Measurements from ENCODE around the gene KMT2D. TPM values are rescaled to one million over a fixed set of nuclear protein-coding genes. Genes with fewer than 3 reads are reported as not detected.

The KMT2D gene
- total RNA-seq, 1 donor from 2014 or later: 136 TPM

GRCh38 chr12:49032679-49033447, 27.7 kb downstream of the KMT2D start:
- Mint-ChIP-seq H3K36me3 (ENCODE audit: low read depth) (peaks cover 80% of the 10 kb centered on the region), H3K27me3 (no peaks in the 10 kb centered on the region), H3K9me3 (no peaks in the 10 kb centered on the region), H3K4me1 (no peaks in the 10 kb centered on the region), H3K27ac (no peak overlapping the region), H3K4me3 (no peak overlapping the region)
- intact Hi-C loops (cut with micrococcal nuclease): no loop called here
- TF ChIP-seq CTCF (IDR thresholded peaks at IDR 0.05): no peak
- POLR2A ChIA-PET: no interaction called here
- CTCF ChIA-PET: no interaction called here
- ATAC-seq (ENCODE audit: low read depth) (no peak), DNase-seq (no peak)

GRCh38 chr12:49032276-49032675, 28.3 kb downstream of the KMT2D start:
- no peaks in the 10 kb centered on the region for H3K9me3 Mint-ChIP-seq
- DNase-seq: no peak

GRCh38 chr12:49031573-49032161, 28.9 kb downstream of the KMT2D start:
- peaks cover 81% of the 10 kb centered on the region for H3K36me3 Mint-ChIP-seq (ENCODE audit: low read depth)
- ChIA-PET POLR2A (no interaction called here), CTCF (interaction anchor here (0.6 kb wide), 1 partner anchor 289 kb away, joined by 3 read pairs; no protein-coding TSS in a partner anchor)
- DNase-seq: no peak
- H3K27me3 Mint-ChIP-seq: no peaks in the 10 kb centered on the region
- no peak overlapping the region for H3K4me3 Mint-ChIP-seq
- H3K4me1 Mint-ChIP-seq: no peaks in the 10 kb centered on the region
- no peaks in the 10 kb centered on the region for H3K9me3 Mint-ChIP-seq
- intact Hi-C loops (cut with micrococcal nuclease): no loop called here
- ATAC-seq (ENCODE audit: low read depth): no peak
- no peak overlapping the region for H3K27ac Mint-ChIP-seq
- TF ChIP-seq CTCF (IDR thresholded peaks at IDR 0.05): no peak

More at GRCh38 chr12:49032276-49032675, 28.3 kb downstream of the KMT2D start:
- Mint-ChIP-seq H3K27me3 (no peaks in the 10 kb centered on the region), H3K36me3 (ENCODE audit: low read depth) (peaks cover 80% of the 10 kb centered on the region), H3K27ac (no peak overlapping the region), H3K4me1 (no peaks in the 10 kb centered on the region), H3K4me3 (no peak overlapping the region)
- intact Hi-C loops (cut with micrococcal nuclease): no loop called here
- ATAC-seq (ENCODE audit: low read depth): no peak
- no peak for TF ChIP-seq CTCF (IDR thresholded peaks at IDR 0.05)
- ChIA-PET POLR2A (no interaction called here), CTCF (no interaction called here)

- Mint-ChIP-seq H3K27ac (no peak overlapping the region), H3K9me3 (no peaks in the 10 kb centered on the region), H3K4me1 (no peaks in the 10 kb centered on the region), H3K36me3 (ENCODE audit: low read depth) (peaks cover 84% of the 10 kb centered on the region), H3K4me3 (no peak overlapping the region), H3K27me3 (no peaks in the 10 kb centered on the region)
- POLR2A ChIA-PET: interaction anchor here (1.0 kb wide), 1 partner anchor 100 kb away, joined by 3 read pairs; the partner anchor contains the start of gene TUBA1B
- TF ChIP-seq CTCF (IDR thresholded peaks at IDR 0.05): no peak
- intact Hi-C loops (cut with micrococcal nuclease): no loop called here
- ATAC-seq (ENCODE audit: low read depth): no peak
- DNase-seq: no peak
- CTCF ChIA-PET: interaction anchor here (0.6 kb wide), 1 partner anchor 290 kb away, joined by 3 read pairs; no protein-coding TSS in a partner anchor
These were observed 29.7 kb downstream of the KMT2D start for GRCh38 chr12:49030714-49031572.

All from activated B cell treated with CpG ODN at 0.5 μM for 24 hours (primary cell).